ENCODE measurements around the gene B3GALT2. TPM values are rescaled to one million over a fixed set of nuclear protein-coding genes. Genes with fewer than 3 reads are reported as not detected.

Gene B3GALT2
- total RNA-seq, 2 donors from 2014 or later = 0.33 to 0.52 TPM

DNA sequence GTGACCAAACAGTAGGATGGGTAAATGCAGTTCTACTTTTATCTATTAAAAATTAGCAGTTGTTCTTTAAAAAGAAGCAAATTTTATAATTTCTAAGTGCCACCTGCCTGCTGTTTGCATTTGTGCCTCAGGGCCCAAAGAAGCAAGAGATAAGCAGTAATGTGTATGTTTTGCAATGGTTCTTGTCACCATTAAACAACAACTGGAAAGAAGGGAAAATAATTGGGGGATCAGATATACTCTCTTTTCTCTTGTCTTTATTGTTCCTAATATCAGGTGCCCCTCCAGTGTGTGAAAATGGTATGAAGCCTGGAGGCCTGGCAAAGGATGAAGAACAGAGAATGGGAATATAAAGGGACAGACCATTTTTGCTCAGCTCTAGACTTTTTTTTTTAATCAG, 9.6 kb downstream of the B3GALT2 start:
- intact Hi-C loops (cut with DNase I) = no loop called here
- ATAC-seq (no peak), DNase-seq (no peak)

DNA sequence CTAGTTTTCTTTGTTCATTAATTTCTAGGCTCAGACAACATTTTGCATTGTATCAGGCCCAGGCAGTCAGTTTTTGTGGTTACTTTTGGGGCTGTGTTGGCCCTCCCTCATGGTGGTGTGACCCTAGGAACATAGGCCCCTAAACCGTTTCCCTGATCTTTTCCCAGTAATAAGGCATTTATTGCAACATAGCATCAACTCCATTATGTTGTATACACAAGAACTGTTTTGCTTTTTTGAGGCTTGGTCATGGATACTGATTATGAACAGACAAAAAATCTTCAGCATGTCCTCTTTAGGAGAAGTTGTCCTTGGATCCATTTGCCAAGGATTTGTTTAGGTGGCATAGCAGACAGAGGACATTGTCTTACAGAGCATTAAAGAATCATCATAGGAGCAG, 10.3 kb downstream of the B3GALT2 start:
- Histone ChIP-seq H3K27me3 (no peaks in the 10 kb centered on the region), H3K4me1 (peaks cover 6% of the 10 kb centered on the region), H3K27ac (no peak overlapping the region), H3K36me3 (replicated peaks in 1 of 2; ENCODE audit: insufficient read depth in 1 of 2, low read depth in 2 of 2) (no peaks in the 10 kb centered on the region), H3K4me3 (no peak overlapping the region), H3K9me3 (no peaks in the 10 kb centered on the region)
- ATAC-seq (no peak), DNase-seq (no peak)
- 60 to 76% methylated on average over 1 of the region's 1 CpG for WGBS, 2 donors
- TF ChIP-seq, protein P1, sequence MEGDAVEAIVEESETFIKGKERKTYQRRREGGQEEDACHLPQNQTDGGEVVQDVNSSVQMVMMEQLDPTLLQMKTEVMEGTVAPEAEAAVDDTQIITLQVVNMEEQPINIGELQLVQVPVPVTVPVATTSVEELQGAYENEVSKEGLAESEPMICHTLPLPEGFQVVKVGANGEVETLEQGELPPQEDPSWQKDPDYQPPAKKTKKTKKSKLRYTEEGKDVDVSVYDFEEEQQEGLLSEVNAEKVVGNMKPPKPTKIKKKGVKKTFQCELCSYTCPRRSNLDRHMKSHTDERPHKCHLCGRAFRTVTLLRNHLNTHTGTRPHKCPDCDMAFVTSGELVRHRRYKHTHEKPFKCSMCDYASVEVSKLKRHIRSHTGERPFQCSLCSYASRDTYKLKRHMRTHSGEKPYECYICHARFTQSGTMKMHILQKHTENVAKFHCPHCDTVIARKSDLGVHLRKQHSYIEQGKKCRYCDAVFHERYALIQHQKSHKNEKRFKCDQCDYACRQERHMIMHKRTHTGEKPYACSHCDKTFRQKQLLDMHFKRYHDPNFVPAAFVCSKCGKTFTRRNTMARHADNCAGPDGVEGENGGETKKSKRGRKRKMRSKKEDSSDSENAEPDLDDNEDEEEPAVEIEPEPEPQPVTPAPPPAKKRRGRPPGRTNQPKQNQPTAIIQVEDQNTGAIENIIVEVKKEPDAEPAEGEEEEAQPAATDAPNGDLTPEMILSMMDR (IDR thresholded peaks at IDR 0.05) = no peak
- no peak for TF ChIP-seq POLR2A (IDR thresholded peaks at IDR 0.05)
- intact Hi-C loops (cut with DNase I) = no loop called here

More for the DNA sequence above, 9.6 kb downstream of the B3GALT2 start:
- peaks cover 9% of the 10 kb centered on the region for H3K4me1 ChIP-seq
- H3K9me3 ChIP-seq = no peaks in the 10 kb centered on the region
- H3K4me3 ChIP-seq = no peak overlapping the region
- H3K27ac ChIP-seq = no peak overlapping the region
- H3K27me3 ChIP-seq = no peaks in the 10 kb centered on the region
- H3K36me3 ChIP-seq (replicated peaks in 1 of 2; ENCODE audit: insufficient read depth in 1 of 2, low read depth in 2 of 2) = no peaks in the 10 kb centered on the region
- TF ChIP-seq, protein P1 (IDR thresholded peaks at IDR 0.05) = no peak
- no peak for TF ChIP-seq POLR2A (IDR thresholded peaks at IDR 0.05)

DNA sequence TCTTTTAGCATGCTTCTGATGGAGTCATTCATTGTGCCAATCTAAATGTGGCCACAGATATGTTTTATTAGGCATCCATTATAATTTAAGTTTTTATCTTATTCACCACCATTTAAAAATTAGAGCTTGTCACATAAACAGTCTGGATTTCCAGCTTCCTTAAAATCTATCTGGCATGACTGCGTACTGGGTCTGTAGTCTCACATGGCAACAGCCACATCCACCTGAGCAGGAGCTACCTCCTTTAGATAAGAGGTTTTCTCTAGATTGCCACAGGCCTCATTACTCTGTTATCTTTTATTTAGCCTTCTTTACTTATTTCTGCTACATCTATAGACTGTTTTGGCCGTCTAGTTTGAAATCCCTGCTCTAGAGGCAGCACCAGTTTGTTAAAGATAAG, 29.1 kb downstream of the B3GALT2 start:
- intact Hi-C loops (cut with DNase I) = no loop called here
- ATAC-seq = no peak
- Histone ChIP-seq H3K9me3 (no peaks in the 10 kb centered on the region), H3K4me1 (peaks cover 7% of the 10 kb centered on the region), H3K36me3 (replicated peaks in 1 of 2; ENCODE audit: insufficient read depth in 1 of 2, low read depth in 2 of 2) (peaks cover 0 to 3% of the 10 kb centered on the region in 2 donors), H3K27ac (no peak overlapping the region), H3K27me3 (no peaks in the 10 kb centered on the region), H3K4me3 (no peak overlapping the region)
- WGBS, 2 donors = 47 to 59% methylated on average over 2 of the region's 2 CpGs
- TF ChIP-seq POLR2A (IDR thresholded peaks at IDR 0.05) = no peak
- TF ChIP-seq, protein P1 (IDR thresholded peaks at IDR 0.05) = no peak
- no peak for DNase-seq

DNA sequence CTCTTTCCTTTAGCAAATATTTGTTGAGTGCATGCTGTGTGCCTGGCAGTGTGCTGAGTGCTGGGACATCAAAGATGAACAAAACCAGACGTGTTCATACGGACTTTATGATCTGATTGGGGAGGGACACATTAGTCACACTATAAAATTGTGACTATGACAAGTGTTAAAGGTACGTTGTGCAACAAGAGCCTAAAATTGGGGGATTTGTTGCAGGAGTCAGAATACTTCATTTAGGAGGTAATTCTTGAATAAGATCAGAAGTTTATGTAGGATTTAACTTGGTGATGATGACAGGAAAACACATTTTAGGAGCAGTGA, 29.6 kb downstream of the B3GALT2 start:
- no peak overlapping the region for H3K27ac ChIP-seq
- no peak for TF ChIP-seq POLR2A (IDR thresholded peaks at IDR 0.05)
- H3K4me3 ChIP-seq = no peak overlapping the region
- no peak for ATAC-seq
- peaks cover 0 to 5% of the 10 kb centered on the region in 2 donors for H3K36me3 ChIP-seq (replicated peaks in 1 of 2; ENCODE audit: insufficient read depth in 1 of 2, low read depth in 2 of 2)
- H3K9me3 ChIP-seq = no peaks in the 10 kb centered on the region
- H3K4me1 ChIP-seq = peaks cover 7% of the 10 kb centered on the region
- 66 to 83% methylated on average over 3 of the region's 3 CpGs for WGBS, 2 donors
- intact Hi-C loops (cut with DNase I) = no loop called here
- H3K27me3 ChIP-seq = no peaks in the 10 kb centered on the region
- no peak for DNase-seq

DNA sequence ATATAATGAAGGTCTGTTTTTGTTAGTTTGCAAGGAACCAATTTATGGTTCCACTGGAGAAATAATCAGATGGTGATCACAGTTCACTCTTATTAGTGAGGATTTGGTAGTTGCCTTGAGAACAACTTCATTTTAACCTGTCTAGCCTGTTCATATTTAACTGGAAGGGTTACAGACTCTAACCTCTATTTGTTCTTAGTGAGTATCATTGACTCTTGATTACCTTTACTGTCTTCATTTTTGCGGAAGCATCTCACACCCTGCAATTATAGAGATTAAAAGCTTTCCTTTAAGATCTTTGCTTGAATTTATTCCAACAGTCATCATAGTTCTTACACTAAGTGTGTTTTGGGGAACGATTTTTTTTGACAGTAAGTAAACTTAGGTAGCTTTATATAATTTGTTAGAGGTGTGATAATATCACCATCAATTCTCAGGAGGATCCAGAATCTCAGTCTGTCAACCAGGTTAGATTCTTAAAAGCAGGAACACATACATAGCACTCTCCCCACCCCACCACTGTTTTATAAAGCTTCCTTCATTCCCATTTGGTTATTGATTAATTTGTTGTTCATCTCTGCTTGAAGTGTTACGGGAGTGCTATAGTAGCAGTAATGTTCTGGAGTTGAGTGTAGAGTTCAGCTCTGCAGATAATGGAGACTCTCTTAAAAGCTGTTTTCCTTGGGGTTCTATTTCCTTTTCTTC, 30.1 kb downstream of the B3GALT2 start:
- H3K4me3 ChIP-seq = no peak overlapping the region
- H3K36me3 ChIP-seq (replicated peaks in 1 of 2; ENCODE audit: insufficient read depth in 1 of 2, low read depth in 2 of 2) = peaks cover 0 to 8% of the 10 kb centered on the region in 2 donors
- H3K9me3 ChIP-seq = no peaks in the 10 kb centered on the region
- no peaks in the 10 kb centered on the region for H3K27me3 ChIP-seq
- intact Hi-C loops (cut with DNase I) = no loop called here
- TF ChIP-seq, protein P1 (IDR thresholded peaks at IDR 0.05) = no peak
- TF ChIP-seq POLR2A (IDR thresholded peaks at IDR 0.05) = no peak
- DNase-seq (no peak), ATAC-seq (no peak)
- H3K27ac ChIP-seq = no peak overlapping the region
- 49 to 64% methylated on average over 3 of the region's 3 CpGs for WGBS, 2 donors
- peaks cover 7% of the 10 kb centered on the region for H3K4me1 ChIP-seq
